HG03097 (cell line): Measurements from ENCODE around the gene TRIM23.

Experiments
- ATAC-seq: cut with Tn5 transposase; IDR thresholded peaks from one replicate; pipeline ENCODE4 v1.9.1; 2021; ENCODE audit not compliant: unreplicated experiment, low FRiP score

Gene TRIM23

GRCh38 chr5:65570598-65571226 is 53.4 kb downstream of the TRIM23 start:
- ATAC-seq, result no peak

DNA sequence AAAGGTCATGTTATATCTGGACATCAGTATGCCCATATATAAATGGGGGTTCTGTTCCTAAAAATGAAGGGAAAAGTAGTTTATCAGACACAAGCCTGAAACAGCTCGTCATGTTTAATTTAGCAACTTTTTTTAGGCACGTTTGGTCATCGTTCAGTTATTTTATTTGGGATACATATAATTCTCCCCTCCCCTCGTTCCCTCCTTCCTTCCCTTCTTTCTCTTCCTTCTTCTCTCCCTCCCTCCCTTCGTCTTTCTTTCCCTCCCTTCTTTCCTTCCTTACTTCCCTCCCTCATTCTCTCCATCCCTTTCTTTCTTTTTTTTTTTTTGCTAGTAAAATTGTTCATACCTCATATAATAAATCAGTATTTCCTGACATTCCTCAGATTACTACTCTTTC is 57.6 kb downstream of the TRIM23 start:
- ATAC-seq, result no peak

- ATAC-seq, result no peak
These were observed 60.4 kb downstream of the TRIM23 start for GRCh38 chr5:65563777-65564176.

DNA sequence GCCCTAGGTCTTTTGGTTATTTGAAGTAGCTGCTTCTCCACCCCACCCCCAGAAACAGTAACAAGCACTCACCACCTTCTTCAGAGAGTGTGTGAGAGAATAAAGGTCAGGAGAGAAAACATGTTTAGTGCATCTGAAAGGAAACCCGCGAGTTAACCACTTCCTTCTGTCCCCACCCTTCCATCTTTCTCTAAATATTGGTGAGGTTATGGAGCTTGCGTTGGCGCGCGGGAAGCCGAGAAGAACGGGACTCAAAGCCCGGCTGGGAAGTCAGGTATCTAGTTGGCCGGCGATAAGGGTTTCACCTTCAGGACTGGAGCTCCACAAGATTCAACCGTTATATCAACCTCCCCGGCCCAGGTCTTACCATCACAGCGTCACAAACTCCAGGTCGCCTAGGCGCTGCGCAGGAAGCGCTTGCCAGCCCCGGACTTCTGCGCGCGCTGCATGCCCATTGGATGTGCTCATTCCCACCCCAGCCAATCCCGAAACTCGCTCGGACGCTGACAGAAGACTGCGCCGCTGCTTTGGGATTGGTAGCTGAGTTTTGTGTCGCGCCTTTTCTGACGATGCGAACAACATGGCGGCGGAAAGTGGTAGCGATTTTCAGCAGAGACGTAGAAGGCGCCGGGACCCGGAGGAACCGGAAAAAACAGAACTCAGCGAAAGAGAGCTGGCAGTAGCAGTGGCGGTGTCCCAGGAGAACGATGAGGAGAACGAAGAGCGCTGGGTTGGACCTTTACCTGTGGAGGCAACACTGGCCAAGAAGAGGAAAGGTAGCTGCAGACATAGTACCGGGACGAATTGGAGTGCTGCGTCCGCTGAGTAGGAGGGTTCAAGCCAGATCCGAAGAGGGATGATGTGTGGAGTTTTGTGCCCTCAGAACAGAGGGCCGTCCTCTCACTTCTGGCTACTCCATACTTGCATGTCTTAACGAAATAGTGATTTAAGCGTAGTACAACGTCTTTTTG is 61.1 kb downstream of the TRIM23 start, which contains the start of the genes CENPK and PPWD1:
TSS of gene CENPK (minus strand) at position 438 of the 971 bp plus-strand sequence. CDS start 8,261 bp downstream, outside the sequence.
TSS of gene PPWD1 (plus strand) at position 566 of the 971 bp plus-strand sequence. CDS start at position 581, 15 bp downstream.
- ATAC-seq, result peak; percentile 96

DNA sequence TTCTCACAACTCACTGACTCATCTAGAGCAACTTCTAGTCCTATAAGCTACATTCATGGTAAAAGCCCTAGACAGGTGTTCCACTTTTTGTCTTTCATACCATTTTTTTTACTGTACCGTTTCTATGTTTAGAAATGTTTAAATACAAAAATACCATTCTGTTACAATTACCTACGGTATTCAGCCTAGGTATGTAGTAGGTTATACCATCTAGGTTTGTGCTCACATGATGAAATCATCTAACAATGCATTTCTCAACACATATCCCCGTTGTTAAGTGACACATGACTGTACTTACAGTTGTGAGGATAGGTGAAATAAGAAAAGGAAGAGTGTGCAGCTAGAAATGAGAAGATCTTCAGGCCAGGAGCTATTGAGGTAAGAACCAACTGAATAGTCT is 67.4 kb downstream of the TRIM23 start:
- ATAC-seq, result no peak

DNA sequence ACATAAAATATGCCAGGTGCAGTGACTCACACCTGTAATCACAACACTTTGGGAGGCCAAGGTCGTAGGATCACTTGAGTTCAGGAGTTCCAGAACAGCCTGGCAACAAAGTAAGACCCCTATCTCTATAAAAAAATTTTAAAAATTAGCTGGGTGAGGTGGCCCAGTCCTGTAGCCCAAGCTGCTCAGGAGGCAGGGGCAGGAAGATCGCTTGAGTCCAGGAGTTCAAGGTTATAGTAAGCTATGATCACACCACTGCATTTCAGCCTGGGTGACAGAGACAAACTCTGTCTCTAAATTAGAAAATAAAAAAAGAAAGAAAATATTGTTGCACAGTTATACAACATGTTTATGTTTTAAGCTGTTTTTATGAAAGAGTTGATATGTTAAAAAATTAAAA is 68.0 kb downstream of the TRIM23 start:
- no peak for ATAC-seq

DNA sequence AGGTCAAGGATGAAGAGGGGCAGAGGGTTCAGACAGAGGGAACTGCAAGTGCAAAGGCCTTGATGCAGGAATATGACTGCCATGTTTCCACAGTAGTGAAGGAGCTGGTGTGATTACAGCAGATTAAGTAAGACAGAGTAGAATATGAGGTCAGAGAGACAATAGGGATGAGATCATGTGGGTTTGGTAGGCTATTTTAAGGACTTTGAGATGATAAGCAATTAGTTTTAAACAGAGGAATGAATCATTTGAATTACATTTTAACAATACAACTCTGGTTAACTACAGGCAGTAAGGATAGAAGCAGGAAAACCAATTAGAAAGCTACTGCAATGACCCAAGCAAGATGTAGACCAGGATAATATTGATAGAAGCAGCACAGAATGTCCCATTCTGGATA is 68.8 kb downstream of the TRIM23 start:
- no peak for ATAC-seq

DNA sequence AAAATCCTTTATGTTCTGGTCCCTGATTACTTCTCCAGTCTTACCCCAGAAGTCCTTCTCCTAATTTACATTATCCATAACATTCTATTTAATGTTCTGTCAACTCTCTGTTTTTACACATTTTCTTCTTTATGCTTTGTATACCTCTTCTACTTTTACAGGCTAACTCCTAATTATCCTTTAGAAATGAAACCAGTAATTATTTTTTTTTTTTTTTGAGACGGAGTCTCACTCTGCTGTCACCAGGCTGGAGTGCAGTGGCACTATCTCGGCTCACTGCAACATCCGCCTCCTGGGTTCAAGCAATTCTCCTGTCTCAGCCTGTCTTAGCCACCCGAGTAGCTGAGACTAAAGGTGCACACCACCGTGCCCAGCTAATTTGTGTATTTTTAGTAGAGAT is 70.2 kb downstream of the TRIM23 start:
- ATAC-seq, result no peak

- no peak for ATAC-seq
These were observed 75.9 kb downstream of the TRIM23 start for GRCh38 chr5:65548281-65548680.

DNA sequence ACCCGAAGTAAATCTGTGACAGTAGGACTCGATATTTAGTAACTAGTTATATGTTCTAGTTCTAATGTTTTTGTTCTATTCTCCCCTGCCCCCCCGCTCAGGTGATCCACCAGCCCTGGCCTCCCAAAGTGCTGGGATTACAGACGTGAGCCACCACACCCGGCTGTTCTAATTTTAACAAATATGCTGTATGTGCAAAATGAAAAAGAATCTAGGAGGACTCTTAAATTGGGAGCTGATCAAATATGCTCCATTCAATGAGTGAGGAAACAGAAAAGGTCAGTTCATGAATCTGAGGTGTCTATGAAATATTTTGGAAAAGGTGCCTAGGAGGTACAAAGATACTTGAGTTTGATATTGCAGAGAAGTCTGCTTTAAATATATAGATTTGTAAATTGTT is 78.0 kb downstream of the TRIM23 start:
- ATAC-seq, result no peak

GRCh38 chr5:65544473-65544872 is 79.7 kb downstream of the TRIM23 start:
- no peak for ATAC-seq

- ATAC-seq, result no peak
These were observed 84.3 kb downstream of the TRIM23 start for GRCh38 chr5:65539827-65540226.
